GM12872 (cell line): Measurements from ENCODE around the gene P2RY12.

ENCODE experiments used
- TF ChIP-seq, protein P1 (sequence below): IDR thresholded peaks from 3 replicates; pipeline ENCODE4 v1.5.1; 2011; ENCODE audit warnings: low read depth, mild to moderate bottlenecking, low read length, moderate library complexity; ENCODE audit not compliant: insufficient read depth

P2RY12 gene

GRCh38 chr3:151384741-151385174, at the start of gene P2RY12:
Gene P2RY12, minus strand, starts transcription at chr3:151384753. Its CDS starts 45,908 bp downstream, at chr3:151338845.
- TF ChIP-seq, protein P1, sequence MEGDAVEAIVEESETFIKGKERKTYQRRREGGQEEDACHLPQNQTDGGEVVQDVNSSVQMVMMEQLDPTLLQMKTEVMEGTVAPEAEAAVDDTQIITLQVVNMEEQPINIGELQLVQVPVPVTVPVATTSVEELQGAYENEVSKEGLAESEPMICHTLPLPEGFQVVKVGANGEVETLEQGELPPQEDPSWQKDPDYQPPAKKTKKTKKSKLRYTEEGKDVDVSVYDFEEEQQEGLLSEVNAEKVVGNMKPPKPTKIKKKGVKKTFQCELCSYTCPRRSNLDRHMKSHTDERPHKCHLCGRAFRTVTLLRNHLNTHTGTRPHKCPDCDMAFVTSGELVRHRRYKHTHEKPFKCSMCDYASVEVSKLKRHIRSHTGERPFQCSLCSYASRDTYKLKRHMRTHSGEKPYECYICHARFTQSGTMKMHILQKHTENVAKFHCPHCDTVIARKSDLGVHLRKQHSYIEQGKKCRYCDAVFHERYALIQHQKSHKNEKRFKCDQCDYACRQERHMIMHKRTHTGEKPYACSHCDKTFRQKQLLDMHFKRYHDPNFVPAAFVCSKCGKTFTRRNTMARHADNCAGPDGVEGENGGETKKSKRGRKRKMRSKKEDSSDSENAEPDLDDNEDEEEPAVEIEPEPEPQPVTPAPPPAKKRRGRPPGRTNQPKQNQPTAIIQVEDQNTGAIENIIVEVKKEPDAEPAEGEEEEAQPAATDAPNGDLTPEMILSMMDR: no peak

DNA sequence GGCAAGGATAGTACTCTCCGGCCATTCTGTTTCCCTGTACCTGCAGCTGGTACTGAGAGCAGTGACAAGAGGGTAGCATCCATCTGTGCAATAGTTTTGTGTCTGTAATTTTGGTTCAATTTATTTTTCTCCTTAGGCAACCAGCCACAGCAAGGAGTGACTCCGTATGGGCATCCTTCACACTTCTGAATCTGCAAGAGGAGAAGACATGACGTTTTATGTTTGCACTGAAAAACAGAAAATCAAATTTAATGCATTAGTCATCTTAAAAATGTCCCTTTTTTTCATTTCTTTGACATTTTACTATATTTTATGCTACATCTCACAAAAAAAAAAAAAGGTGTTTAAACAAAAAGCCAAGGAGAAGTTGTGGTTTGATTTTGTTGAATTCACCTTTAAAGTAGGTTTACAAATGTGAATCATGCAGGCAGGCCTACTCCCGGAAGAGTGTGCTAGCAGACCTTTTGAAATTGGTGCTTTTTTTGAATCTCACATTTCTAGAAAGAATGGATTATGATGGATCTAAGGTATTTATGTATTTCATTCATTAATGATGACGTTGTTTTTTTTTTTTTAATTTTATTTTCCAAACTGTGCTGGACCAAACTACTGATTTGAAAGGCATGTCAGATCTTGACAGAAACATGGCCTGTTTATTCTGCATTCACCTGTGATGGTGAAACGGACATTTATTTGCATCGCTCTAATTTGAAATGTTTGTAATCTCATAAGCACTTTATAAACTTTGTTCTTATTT, 48.2 kb upstream of the P2RY12 start:
- TF ChIP-seq, protein P1: no peak

DNA sequence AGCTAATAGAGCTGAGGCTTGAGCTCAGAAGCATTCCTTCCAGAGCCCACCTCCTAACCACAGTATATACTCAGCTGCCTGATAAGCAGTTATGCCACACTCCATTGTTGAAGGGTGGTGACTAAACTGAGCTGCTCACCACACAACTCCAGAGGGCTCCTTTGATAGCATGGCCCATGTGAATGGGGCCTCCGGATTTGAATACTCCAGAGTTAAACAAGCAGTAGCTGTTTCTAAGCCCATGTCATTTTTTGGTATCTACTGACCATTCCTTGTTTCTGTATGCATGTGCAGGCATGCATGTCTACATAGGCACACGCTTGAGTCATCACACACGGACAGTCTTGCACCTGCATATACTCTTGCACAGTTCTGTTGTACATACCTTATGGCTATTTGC, 47.4 kb upstream of the P2RY12 start:
- TF ChIP-seq, protein P1: no peak

- TF ChIP-seq, protein P1: no peak
These were observed 46.4 kb upstream of the P2RY12 start for GRCh38 chr3:151430821-151431484.

DNA sequence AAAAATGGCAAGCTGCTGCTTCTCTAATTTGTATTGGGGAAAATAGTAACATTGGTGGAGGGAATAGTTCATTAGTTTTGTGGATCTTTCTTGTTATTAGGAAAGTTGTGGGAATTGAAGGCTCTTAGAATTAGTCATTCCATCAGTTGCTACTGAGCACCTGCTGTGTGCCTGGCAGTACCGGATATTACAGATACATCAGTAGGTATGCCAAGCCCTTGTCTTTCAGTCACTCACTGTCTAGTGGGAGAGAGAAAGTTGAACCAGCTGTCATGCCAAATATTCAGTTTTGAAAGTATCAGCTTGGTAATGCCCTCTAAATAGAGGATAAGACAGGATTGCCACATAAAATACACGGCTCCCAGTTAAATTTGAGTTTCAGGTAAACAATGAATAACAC, 43.8 kb upstream of the P2RY12 start:
- TF ChIP-seq, protein P1: no peak

- TF ChIP-seq, protein P1: peak; percentile 43; the same call in 1 of the 3 replicates
These were observed 41.7 kb upstream of the P2RY12 start for GRCh38 chr3:151426341-151426657.

DNA sequence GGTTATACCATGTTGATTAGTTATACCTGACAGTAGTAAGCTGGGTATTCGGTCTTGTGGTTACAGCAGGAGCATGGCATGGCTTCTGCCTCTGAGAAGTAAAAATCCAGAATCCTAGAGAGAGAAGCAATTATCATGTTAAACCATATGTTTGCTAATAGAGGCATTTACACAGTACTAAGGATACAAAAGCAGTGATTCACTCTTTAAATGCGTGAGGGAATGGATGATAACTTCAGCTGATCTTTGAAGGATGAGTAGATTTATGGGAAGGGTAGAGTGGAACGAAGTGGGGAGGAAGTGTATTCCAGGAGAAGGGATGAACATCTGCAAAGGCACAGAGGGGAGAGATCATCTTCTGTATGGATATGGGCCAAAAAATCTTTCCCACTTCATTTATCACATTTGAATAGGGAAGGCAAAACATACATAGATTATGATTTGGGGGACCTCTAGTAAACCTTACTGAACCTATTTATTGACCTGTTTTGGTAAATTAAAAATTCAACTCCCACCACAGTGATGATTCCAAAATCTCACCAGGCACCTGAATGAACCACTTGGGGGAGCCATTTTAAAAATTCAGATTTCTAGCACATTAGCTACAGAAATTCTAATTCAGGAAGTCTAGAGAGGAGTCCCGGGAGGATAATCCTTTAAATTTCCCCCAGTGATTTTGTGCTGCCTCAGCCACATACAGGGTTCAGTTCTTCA, 41.2 kb upstream of the P2RY12 start:
- TF ChIP-seq, protein P1: no peak; the same call in 2 of the 3 replicates
